OCI-LY3 (cell line): ENCODE results near the gene SYNPO2.

Experiments used
- H2AFZ ChIP-seq: fragments of 200-600, 300-600 bp; shearing (Covaris generic); 2 replicates; pipeline ENCODE4 v1.6.0; 2014; ENCODE audit warnings: antibody characterized with exemption, low read depth, low read length
- H3K27ac ChIP-seq: fragments of 200-600, 300-600 bp; sonication (generic); 2 replicates; pipeline ENCODE4 v1.5.1; 2014; ENCODE audit warnings: mild to moderate bottlenecking, low read length, moderate library complexity, mixed read lengths
- H3K27me3 ChIP-seq: fragments of 200-600, 300-600 bp; sonication (generic); 2 replicates; pipeline ENCODE4 v1.6.1; 2014; ENCODE audit warnings: low read depth, low read length, mixed read lengths
- H3K36me3 ChIP-seq: fragments of 200-600, 300-600 bp; sonication (generic); replicated peaks from 2 replicates; pipeline ENCODE3; 2014; ENCODE audit warnings: low read depth, low read length, mixed read lengths
- H3K4me1 ChIP-seq: fragments of 300-600, 200-600 bp; sonication (generic); 2 replicates; pipeline ENCODE4 v1.6.1; 2014; ENCODE audit warnings: low read length, mixed read lengths
- H3K4me2 ChIP-seq: fragments of 200-600, 300-600 bp; sonication (generic); 2 replicates; pipeline ENCODE4 v1.6.1; 2014; ENCODE audit warnings: low read length, mixed read lengths
- H3K4me3 ChIP-seq: fragments of 300-600, 200-600 bp; sonication (generic); 2 replicates; pipeline ENCODE4 v1.5.1; 2014; ENCODE audit warnings: antibody characterized with exemption, mild to moderate bottlenecking, low read length, moderate library complexity
- H3K79me2 ChIP-seq: fragments of 300-600, 200-600 bp; shearing (Covaris generic); 2 replicates; pipeline ENCODE4 v1.6.1; 2014; ENCODE audit warnings: mild to moderate bottlenecking, low read length, mixed read lengths
- H3K9ac ChIP-seq: fragments of 300-600, 200-600 bp; shearing (Covaris generic); 2 replicates; pipeline ENCODE4 v1.6.0; 2014; ENCODE audit warnings: mild to moderate bottlenecking, low read length, moderate library complexity
- H3K9me3 ChIP-seq: fragments of 200-600, 300-600 bp; shearing (Covaris generic); 2 replicates; pipeline ENCODE4 v1.6.1; 2014; ENCODE audit warnings: low read length, mixed read lengths; ENCODE audit not compliant: insufficient read depth
- H4K20me1 ChIP-seq: fragments of 200-600, 300-600 bp; sonication (generic); 2 replicates; pipeline ENCODE4 v1.6.1; 2016; ENCODE audit warnings: low read length, mixed read lengths; ENCODE audit not compliant: insufficient read depth
- EZH2phosphoT487 ChIP-seq: fragments of 200-600 bp; shearing (Covaris generic); IDR thresholded peaks from 2 replicates; pipeline ENCODE4 v1.6.1; 2018; ENCODE audit warnings: antibody characterized with exemption, mixed run types, low read depth
- TF ChIP-seq, protein P1 (sequence below): fragments of 200-600, 300-600 bp; sonication (generic); IDR thresholded peaks from 2 replicates; pipeline ENCODE4 v1.5.1; 2014; ENCODE audit warnings: antibody characterized with exemption, low read length, low read depth

Gene SYNPO2

DNA sequence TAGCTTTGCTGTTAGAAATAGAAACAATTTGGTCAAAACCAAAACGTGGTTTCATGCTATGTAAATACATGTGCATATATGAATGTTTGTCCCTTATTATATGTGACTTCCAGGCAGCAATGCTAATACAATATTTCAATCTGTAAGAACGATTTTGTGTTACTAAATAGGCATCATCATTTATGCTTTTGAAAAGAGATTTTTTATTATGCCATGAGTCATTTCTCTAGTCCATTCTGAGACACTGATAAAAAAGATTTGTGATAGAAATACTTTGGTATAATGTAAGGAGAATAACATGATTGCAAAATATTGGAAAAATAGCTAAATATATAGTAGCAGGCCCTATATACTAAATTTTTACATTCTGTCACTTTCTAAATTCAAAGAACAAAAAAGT, 28.9 kb downstream of the SYNPO2 start:
- TF ChIP-seq EZH2phosphoT487: no peak
- TF ChIP-seq, protein P1, sequence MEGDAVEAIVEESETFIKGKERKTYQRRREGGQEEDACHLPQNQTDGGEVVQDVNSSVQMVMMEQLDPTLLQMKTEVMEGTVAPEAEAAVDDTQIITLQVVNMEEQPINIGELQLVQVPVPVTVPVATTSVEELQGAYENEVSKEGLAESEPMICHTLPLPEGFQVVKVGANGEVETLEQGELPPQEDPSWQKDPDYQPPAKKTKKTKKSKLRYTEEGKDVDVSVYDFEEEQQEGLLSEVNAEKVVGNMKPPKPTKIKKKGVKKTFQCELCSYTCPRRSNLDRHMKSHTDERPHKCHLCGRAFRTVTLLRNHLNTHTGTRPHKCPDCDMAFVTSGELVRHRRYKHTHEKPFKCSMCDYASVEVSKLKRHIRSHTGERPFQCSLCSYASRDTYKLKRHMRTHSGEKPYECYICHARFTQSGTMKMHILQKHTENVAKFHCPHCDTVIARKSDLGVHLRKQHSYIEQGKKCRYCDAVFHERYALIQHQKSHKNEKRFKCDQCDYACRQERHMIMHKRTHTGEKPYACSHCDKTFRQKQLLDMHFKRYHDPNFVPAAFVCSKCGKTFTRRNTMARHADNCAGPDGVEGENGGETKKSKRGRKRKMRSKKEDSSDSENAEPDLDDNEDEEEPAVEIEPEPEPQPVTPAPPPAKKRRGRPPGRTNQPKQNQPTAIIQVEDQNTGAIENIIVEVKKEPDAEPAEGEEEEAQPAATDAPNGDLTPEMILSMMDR: no peak
- no peak overlapping the region for H2AFZ ChIP-seq
- H3K9ac ChIP-seq: no peak overlapping the region
- no peaks in the 10 kb centered on the region; the same call in 1 of the 2 replicates for H3K27me3 ChIP-seq
- H3K36me3 ChIP-seq: no peaks in the 10 kb centered on the region
- H3K9me3 ChIP-seq: no peaks in the 10 kb centered on the region
- no peak overlapping the region for H3K4me2 ChIP-seq
- H3K27ac ChIP-seq: no peak overlapping the region
- no peaks in the 10 kb centered on the region for H4K20me1 ChIP-seq
- H3K4me1 ChIP-seq: no peaks in the 10 kb centered on the region
- H3K4me3 ChIP-seq: no peak overlapping the region
- no peaks in the 10 kb centered on the region for H3K79me2 ChIP-seq

DNA sequence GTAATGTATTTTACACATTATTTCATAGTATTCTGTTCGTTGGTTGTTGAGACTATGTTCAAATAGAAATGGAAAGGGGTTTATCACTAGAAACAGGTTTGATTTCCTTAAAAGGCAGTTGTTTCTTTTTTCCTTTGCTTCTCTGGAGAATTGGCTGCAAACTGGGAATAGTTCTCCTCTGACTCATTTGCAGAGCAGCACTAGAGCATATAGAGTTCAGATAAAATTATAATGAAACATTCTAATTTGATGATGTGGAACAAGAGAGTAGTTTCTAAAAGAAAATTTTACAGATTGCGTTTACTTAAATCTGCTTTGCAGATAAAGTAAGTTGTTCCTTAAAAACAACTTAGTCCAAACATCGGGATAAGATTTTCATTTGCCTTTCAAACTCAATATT, 29.7 kb downstream of the SYNPO2 start:
- H3K36me3 ChIP-seq: no peaks in the 10 kb centered on the region
- H3K79me2 ChIP-seq: no peaks in the 10 kb centered on the region
- H3K9me3 ChIP-seq: no peaks in the 10 kb centered on the region
- no peaks in the 10 kb centered on the region; the same call in 1 of the 2 replicates for H3K27me3 ChIP-seq
- no peaks in the 10 kb centered on the region for H3K4me1 ChIP-seq
- H3K4me2 ChIP-seq: no peak overlapping the region
- no peak overlapping the region for H2AFZ ChIP-seq
- TF ChIP-seq, protein P1: no peak
- no peak for TF ChIP-seq EZH2phosphoT487
- H4K20me1 ChIP-seq: no peaks in the 10 kb centered on the region
- no peak overlapping the region for H3K27ac ChIP-seq
- H3K9ac ChIP-seq: no peak overlapping the region
- no peak overlapping the region for H3K4me3 ChIP-seq

DNA sequence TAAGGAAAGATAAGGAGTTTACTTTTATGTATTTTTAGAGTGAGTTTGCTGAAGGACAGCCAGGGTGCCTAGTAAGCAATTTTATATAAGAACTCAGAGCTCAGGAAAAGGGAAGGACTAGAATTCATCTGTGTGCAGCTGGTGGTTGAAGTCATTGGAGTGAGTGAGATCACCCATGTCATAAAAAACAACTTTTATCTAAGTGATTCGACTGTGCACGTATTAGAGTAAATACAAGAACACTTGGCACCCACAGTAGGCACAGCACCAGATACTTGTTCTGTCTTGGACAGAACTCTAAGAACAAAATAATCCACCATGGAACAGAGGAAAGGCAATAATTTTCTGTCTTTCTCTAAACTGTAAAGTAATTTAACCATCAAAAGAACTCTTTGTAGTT, 31.6 kb downstream of the SYNPO2 start:
- Histone ChIP-seq H3K4me1 (no peaks in the 10 kb centered on the region), H3K9me3 (no peaks in the 10 kb centered on the region), H4K20me1 (no peaks in the 10 kb centered on the region), H3K79me2 (no peaks in the 10 kb centered on the region), H3K36me3 (no peaks in the 10 kb centered on the region), H3K9ac (no peak overlapping the region), H2AFZ (no peak overlapping the region), H3K4me3 (no peak overlapping the region), H3K4me2 (no peak overlapping the region), H3K27ac (no peak overlapping the region), H3K27me3 (no peaks in the 10 kb centered on the region; the same call in 1 of the 2 replicates)
- no peak for TF ChIP-seq EZH2phosphoT487
- TF ChIP-seq, protein P1: no peak

DNA sequence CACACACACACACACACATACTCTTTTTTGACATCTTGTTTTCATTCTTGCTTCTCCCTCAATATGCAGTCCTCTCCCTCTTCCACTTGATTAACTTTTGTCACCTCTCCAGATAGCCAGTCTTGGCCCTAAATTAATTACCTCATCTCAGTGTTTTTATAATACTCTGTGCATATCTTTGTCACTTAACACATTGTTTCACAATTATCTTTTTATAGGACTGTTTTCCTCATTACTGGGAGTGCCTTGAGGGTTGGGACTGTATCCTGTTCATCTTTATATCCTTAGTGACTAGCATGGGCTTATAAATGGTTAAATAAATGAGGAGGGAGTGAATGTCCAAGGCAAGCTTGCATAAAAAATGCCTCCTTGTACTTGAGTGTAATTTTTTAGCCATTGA, 33.1 kb downstream of the SYNPO2 start:
- TF ChIP-seq, protein P1: no peak
- no peak for TF ChIP-seq EZH2phosphoT487
- Histone ChIP-seq H3K4me2 (no peak overlapping the region), H3K4me3 (no peak overlapping the region), H3K4me1 (no peaks in the 10 kb centered on the region), H3K9ac (no peak overlapping the region), H3K27me3 (no peaks in the 10 kb centered on the region; the same call in 1 of the 2 replicates), H3K36me3 (no peaks in the 10 kb centered on the region), H3K27ac (no peak overlapping the region), H2AFZ (no peak overlapping the region), H4K20me1 (no peaks in the 10 kb centered on the region), H3K9me3 (no peaks in the 10 kb centered on the region), H3K79me2 (no peaks in the 10 kb centered on the region)
